A673 (cell line): Measurements from ENCODE around the gene COG2. TPM values are rescaled to one million over a fixed set of nuclear protein-coding genes. Genes with fewer than 3 reads are reported as not detected.

Experiments
- BruUV-seq: library from RNA; stranded (reverse); fragments of 400-500 nt; replicated peaks from 2 replicates; lab custom pipeline; 2021; lab: Mats Ljungman, UMichigan
- CTCF ChIA-PET: fragments of 300-600 bp; sonication (Branson Sonifier 250); formaldehyde crosslinking; loops from one replicate; lab custom pipeline; 2022; ENCODE audit warnings: antibody characterized with exemption; lab: Charles Lee
- POLR2A ChIA-PET: fragments of 300-600 bp; sonication (Branson Sonifier 250); formaldehyde crosslinking; loops from one replicate; lab custom pipeline; 2022; ENCODE audit warnings: antibody characterized with exemption; ENCODE audit not compliant: low non-redundant PET; lab: Charles Lee
- DNase-seq: peaks from one replicate; pipeline ENCODE4 v3.0.0-alpha.2; 2015; ENCODE audit warnings: low spot score
- H3K27ac ChIP-seq: fragments of 200-600 bp; sonication (generic); 2 replicates; pipeline ENCODE4 v1.5.1; 2016; ENCODE audit warnings: mixed run types, low read depth, mild to moderate bottlenecking, mixed read lengths, antibody characterized with exemption, low read length; ENCODE audit not compliant: poor library complexity, severe bottlenecking
- H3K27me3 ChIP-seq: fragments of 200-600 bp; sonication (generic); replicated peaks from 2 replicates; pipeline ENCODE4 v1.6.1; 2017; ENCODE audit warnings: mixed run types, low read depth, mild to moderate bottlenecking, mixed read lengths, antibody characterized with exemption, low read length; ENCODE audit not compliant: insufficient read depth, poor library complexity
- H3K36me3 ChIP-seq: fragments of 200-600 bp; sonication (generic); 2 replicates; pipeline ENCODE4 v1.6.1; 2016; ENCODE audit warnings: mixed run types, mild to moderate bottlenecking, mixed read lengths, antibody characterized with exemption, low read length; ENCODE audit not compliant: insufficient read depth, poor library complexity, severe bottlenecking
- H3K4me1 ChIP-seq: fragments of 200-600 bp; sonication (generic); 2 replicates; pipeline ENCODE4 v1.6.1; 2017; ENCODE audit warnings: mixed run types, mild to moderate bottlenecking, mixed read lengths, antibody characterized with exemption, low read length; ENCODE audit not compliant: insufficient read depth, poor library complexity, severe bottlenecking
- H3K4me3 ChIP-seq: fragments of 200-600 bp; sonication (generic); 2 replicates; pipeline ENCODE4 v1.5.1; 2016; ENCODE audit warnings: low read depth, mixed run types, mild to moderate bottlenecking, mixed read lengths, low read length; ENCODE audit not compliant: poor library complexity, severe bottlenecking
- H3K9me3 ChIP-seq: fragments of 200-600 bp; sonication (generic); 2 replicates; pipeline ENCODE4 v1.6.1; 2016; ENCODE audit warnings: mixed run types, low read depth, mild to moderate bottlenecking, mixed read lengths, antibody characterized with exemption, low read length; ENCODE audit not compliant: poor library complexity, severe bottlenecking
- EZH2 ChIP-seq: fragments of 200-600 bp; sonication (generic); IDR thresholded peaks from 2 replicates; pipeline ENCODE4 v1.6.1; 2017; ENCODE audit warnings: borderline replicate concordance, low read depth, mild to moderate bottlenecking, mixed read lengths, antibody characterized with exemption, low read length; ENCODE audit not compliant: poor library complexity, severe bottlenecking
- intact Hi-C: fragments of 100-400 bp; cut with micrococcal nuclease; formaldehyde crosslinking; loops from one replicate; pipeline ENCODE4 v1.10.0; 2022; ENCODE audit not compliant: unreplicated experiment
- total RNA-seq: library from RNA; stranded (reverse); gene quantifications from 2 replicates; pipeline ENCODE4 v1.2.3, GENCODE V29; 2021
- TF ChIP-seq, protein P1 (sequence below): fragments of 300-800, 200-600 bp; sonication (generic); conservative IDR thresholded peaks from 2 replicates; pipeline ENCODE4 v1.5.1; 2017; ENCODE audit warnings: low read depth, mild to moderate bottlenecking, antibody characterized with exemption, low read length, moderate library complexity, mixed read lengths

Gene COG2
- total RNA-seq, 1 experiment from 2014 or later = 20.3 TPM

DNA sequence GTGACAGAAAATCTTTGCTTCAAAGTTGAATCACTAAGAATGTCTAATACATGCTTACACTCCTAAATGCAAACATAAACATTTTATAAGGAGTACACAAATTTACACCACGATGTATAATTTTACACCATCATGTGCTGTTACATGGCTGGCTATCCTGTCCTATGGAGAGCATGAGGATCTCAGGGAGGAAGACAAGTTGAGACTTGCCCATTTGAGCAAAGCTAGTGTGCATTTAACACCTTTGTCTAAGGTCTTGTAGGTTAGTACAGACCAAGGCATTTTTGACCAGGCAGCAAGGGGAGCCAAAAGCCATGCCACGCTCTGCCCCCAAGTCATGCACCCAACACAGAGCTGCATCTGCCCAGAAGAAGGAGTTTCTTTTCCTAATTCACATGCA lies 14.5 kb upstream of the COG2 start:
- no peak overlapping the region for H3K27ac ChIP-seq
- no TSS peak for BruUV-seq
- H3K4me1 ChIP-seq = no peaks in the 10 kb centered on the region
- no peaks in the 10 kb centered on the region for H3K27me3 ChIP-seq
- H3K4me3 ChIP-seq = no peak overlapping the region
- ChIA-PET CTCF (no interaction called here), POLR2A (no interaction called here)
- H3K36me3 ChIP-seq = no peaks in the 10 kb centered on the region
- no peak for TF ChIP-seq EZH2
- TF ChIP-seq, protein P1, sequence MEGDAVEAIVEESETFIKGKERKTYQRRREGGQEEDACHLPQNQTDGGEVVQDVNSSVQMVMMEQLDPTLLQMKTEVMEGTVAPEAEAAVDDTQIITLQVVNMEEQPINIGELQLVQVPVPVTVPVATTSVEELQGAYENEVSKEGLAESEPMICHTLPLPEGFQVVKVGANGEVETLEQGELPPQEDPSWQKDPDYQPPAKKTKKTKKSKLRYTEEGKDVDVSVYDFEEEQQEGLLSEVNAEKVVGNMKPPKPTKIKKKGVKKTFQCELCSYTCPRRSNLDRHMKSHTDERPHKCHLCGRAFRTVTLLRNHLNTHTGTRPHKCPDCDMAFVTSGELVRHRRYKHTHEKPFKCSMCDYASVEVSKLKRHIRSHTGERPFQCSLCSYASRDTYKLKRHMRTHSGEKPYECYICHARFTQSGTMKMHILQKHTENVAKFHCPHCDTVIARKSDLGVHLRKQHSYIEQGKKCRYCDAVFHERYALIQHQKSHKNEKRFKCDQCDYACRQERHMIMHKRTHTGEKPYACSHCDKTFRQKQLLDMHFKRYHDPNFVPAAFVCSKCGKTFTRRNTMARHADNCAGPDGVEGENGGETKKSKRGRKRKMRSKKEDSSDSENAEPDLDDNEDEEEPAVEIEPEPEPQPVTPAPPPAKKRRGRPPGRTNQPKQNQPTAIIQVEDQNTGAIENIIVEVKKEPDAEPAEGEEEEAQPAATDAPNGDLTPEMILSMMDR = no peak
- intact Hi-C loops = no loop called here
- DNase-seq = no peak
- no peaks in the 10 kb centered on the region for H3K9me3 ChIP-seq

DNA sequence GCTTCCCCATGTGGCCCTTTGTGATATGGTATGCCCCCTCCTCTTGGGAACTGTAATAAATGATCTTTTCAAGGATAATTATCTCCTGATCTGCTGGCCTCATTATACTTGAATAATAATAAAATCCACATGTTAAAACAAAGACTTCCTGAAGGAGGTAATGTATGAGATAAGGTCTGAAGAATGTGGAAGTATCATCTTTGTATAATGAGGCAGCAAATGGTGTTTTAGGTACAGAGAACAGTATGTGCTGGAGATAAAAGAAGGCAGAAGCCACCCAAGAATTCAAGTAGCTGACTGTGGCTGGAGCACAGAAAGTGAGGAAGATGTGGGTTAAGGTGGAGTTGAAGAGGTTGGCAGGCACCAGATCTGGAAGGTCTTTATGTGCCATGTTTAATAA lies 12.8 kb upstream of the COG2 start:
- intact Hi-C loops = no loop called here
- Histone ChIP-seq H3K4me1 (no peaks in the 10 kb centered on the region), H3K27me3 (no peaks in the 10 kb centered on the region), H3K27ac (no peak overlapping the region), H3K9me3 (no peaks in the 10 kb centered on the region), H3K4me3 (no peak overlapping the region), H3K36me3 (no peaks in the 10 kb centered on the region)
- CTCF ChIA-PET = interaction anchor here (1.2 kb wide), 1 partner anchor 12 kb away, joined by 3 read pairs; no protein-coding TSS in a partner anchor
- no peak for DNase-seq
- POLR2A ChIA-PET = no interaction called here
- no TSS peak for BruUV-seq
- TF ChIP-seq, protein P1 = no peak
- TF ChIP-seq EZH2 = no peak

DNA sequence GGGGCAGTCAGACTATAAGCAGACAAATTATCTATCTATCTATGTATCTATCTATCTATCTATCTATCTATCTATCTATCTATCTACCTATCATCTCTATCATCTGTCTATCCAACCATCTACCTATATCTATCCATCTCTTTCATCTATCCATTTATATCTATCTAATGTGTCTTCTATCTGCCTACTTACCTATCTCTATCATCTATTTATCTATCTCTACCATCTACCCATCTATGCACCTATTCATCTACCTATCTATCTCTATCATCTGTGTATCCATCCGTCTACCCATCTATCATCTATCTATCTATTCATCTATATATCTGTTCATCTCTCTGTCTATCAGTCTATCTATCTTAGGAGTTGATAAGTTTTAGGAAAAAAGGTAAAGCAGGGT lies 10.8 kb upstream of the COG2 start:
- no peaks in the 10 kb centered on the region for H3K9me3 ChIP-seq
- H3K36me3 ChIP-seq = no peaks in the 10 kb centered on the region
- POLR2A ChIA-PET = no interaction called here
- H3K4me3 ChIP-seq = no peak overlapping the region
- no peak for DNase-seq
- intact Hi-C loops = no loop called here
- CTCF ChIA-PET = no interaction called here
- peaks cover 2% of the 10 kb centered on the region for H3K27me3 ChIP-seq
- H3K27ac ChIP-seq = no peak overlapping the region
- BruUV-seq = no TSS peak
- TF ChIP-seq, protein P1 = no peak
- no peak for TF ChIP-seq EZH2
- no peaks in the 10 kb centered on the region for H3K4me1 ChIP-seq
